Measurements from ENCODE around the gene NLRP3. TPM values are rescaled to one million over a fixed set of nuclear protein-coding genes. Genes with fewer than 3 reads are reported as not detected.

The NLRP3 gene
- total and polyA plus RNA-seq, 10 of the 15 experiments (the other 5 are each of a cell fraction or from before 2014, with no cell fraction given) = 1.8 to 10.4 (median 5.0) TPM

GRCh38 chr1:247435030-247435758 lies 19.2 kb downstream of the NLRP3 start (continued):
- TF ChIP-seq ZNF592 (IDR thresholded peaks at IDR 0.05) = no peak
- TF ChIP-seq BACH1 (IDR thresholded peaks at IDR 0.05; ENCODE audit: borderline replicate concordance) = peak; percentile 58; the same call in 1 of the 2 replicates
- TF ChIP-seq ZNF384 (IDR thresholded peaks at IDR 0.05; ENCODE audit: borderline replicate concordance, low read depth, low read length) = no peak
- no peak for TF ChIP-seq CHD2 (IDR thresholded peaks at IDR 0.05; ENCODE audit: borderline replicate concordance, low read depth, low read length)
- no peak for TF ChIP-seq SUPT20H (IDR thresholded peaks at IDR 0.05; ENCODE audit: borderline replicate concordance, control insufficient read depth, low read depth, low read length)
- TF ChIP-seq DPF2 (IDR thresholded peaks at IDR 0.05) = peak; percentile 91
- no peak for TF ChIP-seq ZNF274 (IDR thresholded peaks at IDR 0.05; ENCODE audit: insufficient read depth, insufficient read length)
- TF ChIP-seq HSF1 (IDR thresholded peaks at IDR 0.05; ENCODE audit: low read depth, low read length) = no peak
- no peak for TF ChIP-seq USF1 (IDR thresholded peaks at IDR 0.05; ENCODE audit: borderline replicate concordance, extremely low read length, insufficient read depth, low read depth, low read length)
- TF ChIP-seq FOXM1 (IDR thresholded peaks at IDR 0.05; ENCODE audit: low read depth, low read length) = no peak
- no peak for TF ChIP-seq NR2C2 (IDR thresholded peaks at IDR 0.05; ENCODE audit: borderline replicate concordance, control insufficient read depth, insufficient read length, low read depth)
- no peak for TF ChIP-seq NRF1 (conservative IDR thresholded peaks at IDR 0.05; ENCODE audit: low read depth, low read length)
- no peak for TF ChIP-seq EZH2 (IDR thresholded peaks at IDR 0.05; ENCODE audit: borderline replicate concordance, control insufficient read depth, low read depth, low read length)
- TF ChIP-seq ETV6 (conservative IDR thresholded peaks at IDR 0.05 in 1 of 2, IDR thresholded peaks at IDR 0.05 in 1 of 2; ENCODE audit: borderline replicate concordance in 1 of 2, low read depth in 1 of 2) = no peak
- no peak for TF ChIP-seq POLR2AphosphoS5 (IDR thresholded peaks at IDR 0.05; ENCODE audit: low read length)
- no peak for TF ChIP-seq CBX5 (IDR thresholded peaks at IDR 0.05; ENCODE audit: low read depth)
- TF ChIP-seq MLLT1 (IDR thresholded peaks at IDR 0.05) = peak; percentile 82
- TF ChIP-seq CREM (IDR thresholded peaks at IDR 0.05; ENCODE audit: low read depth) = 0 out of 2 replicates have a peak, but pooled peaks have one; percentile 42
- TF ChIP-seq FOS (IDR thresholded peaks at IDR 0.05; ENCODE audit: borderline replicate concordance, extremely low read depth, insufficient read length) = no peak
- peak; percentile 92 for TF ChIP-seq NBN (IDR thresholded peaks at IDR 0.05)
- no peak for TF ChIP-seq RFX5 (IDR thresholded peaks at IDR 0.05; ENCODE audit: low read depth, low read length)
- no peak for TF ChIP-seq PML (IDR thresholded peaks at IDR 0.05; ENCODE audit: low read length)
- TF ChIP-seq RB1 (IDR thresholded peaks at IDR 0.05; ENCODE audit: borderline replicate concordance) = no peak
